Sigmoid colon (tissue), 4 donors: ENCODE measurements around the gene MARCHF6.

Experiments used
- EP300 ChIP-seq, 4 donors: sonication (generic); formaldehyde crosslinking; IDR thresholded peaks; one replicate each; pipeline ENCODE4 v1.6.1; 2017; ENCODE audit warnings: antibody characterized with exemption in 4 of 4
- POLR2A ChIP-seq, 2 donors: fragments of 450-650 bp; IDR thresholded peaks; one replicate each; pipeline ENCODE4 v1.6.1; 2016; ENCODE audit warnings: antibody characterized with exemption in 2 of 2, mild to moderate bottlenecking in 2 of 2, moderate library complexity in 2 of 2
- POLR2AphosphoS5 ChIP-seq, 4 donors: sonication (generic); formaldehyde crosslinking; IDR thresholded peaks; one replicate each; pipeline ENCODE4 v1.6.1; 2017; ENCODE audit warnings: antibody characterized with exemption in 4 of 4
- TF ChIP-seq, protein P1 (sequence below), 4 experiments: fragments of 450-650 bp in 3 of 4; fragments of 200-600 bp in 1 of 4; IDR thresholded peaks; one replicate each; pipeline ENCODE4 v1.5.1; 2016 to 2019; ENCODE audit warnings: antibody characterized with exemption in 4 of 4, mild to moderate bottlenecking in 3 of 4, moderate library complexity in 2 of 4

DNA sequence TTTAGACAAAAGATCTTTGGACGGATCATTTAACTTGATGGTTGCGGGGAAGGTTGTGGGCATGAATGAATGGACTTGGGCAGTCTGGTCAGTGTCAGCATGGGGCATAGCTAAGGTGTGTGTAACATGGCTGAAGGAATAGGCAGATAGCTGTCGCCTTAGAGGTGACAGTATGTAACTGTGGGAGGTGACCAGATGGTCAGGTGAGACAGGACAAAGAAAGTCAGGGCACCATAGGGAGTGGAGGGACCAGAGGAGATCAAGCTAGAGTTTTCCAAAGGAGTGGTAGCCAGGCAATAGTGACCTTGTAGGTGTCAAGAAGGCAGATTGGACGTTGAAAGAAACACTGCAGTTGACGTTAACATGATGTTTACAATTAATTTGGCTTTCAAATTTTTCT is 43.1 kb downstream of the MARCHF6 start:
- TF ChIP-seq POLR2A (IDR thresholded peaks at IDR 0.05) = no peak
- TF ChIP-seq, protein P1, sequence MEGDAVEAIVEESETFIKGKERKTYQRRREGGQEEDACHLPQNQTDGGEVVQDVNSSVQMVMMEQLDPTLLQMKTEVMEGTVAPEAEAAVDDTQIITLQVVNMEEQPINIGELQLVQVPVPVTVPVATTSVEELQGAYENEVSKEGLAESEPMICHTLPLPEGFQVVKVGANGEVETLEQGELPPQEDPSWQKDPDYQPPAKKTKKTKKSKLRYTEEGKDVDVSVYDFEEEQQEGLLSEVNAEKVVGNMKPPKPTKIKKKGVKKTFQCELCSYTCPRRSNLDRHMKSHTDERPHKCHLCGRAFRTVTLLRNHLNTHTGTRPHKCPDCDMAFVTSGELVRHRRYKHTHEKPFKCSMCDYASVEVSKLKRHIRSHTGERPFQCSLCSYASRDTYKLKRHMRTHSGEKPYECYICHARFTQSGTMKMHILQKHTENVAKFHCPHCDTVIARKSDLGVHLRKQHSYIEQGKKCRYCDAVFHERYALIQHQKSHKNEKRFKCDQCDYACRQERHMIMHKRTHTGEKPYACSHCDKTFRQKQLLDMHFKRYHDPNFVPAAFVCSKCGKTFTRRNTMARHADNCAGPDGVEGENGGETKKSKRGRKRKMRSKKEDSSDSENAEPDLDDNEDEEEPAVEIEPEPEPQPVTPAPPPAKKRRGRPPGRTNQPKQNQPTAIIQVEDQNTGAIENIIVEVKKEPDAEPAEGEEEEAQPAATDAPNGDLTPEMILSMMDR (IDR thresholded peaks at IDR 0.05) = no peak
- TF ChIP-seq POLR2AphosphoS5 (IDR thresholded peaks at IDR 0.05) = no peak
- no peak for TF ChIP-seq EP300 (IDR thresholded peaks at IDR 0.05)
